Small intestine (tissue), 7 donors: ENCODE data around the gene FPR2. TPM values are rescaled to one million over a fixed set of nuclear protein-coding genes. Genes with fewer than 3 reads are reported as not detected.
A peak's percentile ranks its signal among the peaks of the same experiment; 100 is the strongest.
"Not testable (repeated sequence)": the region's sequence is repeated elsewhere in the genome, so short reads cannot be mapped to it uniquely, and the experiment has no call there.

ENCODE experiments used
- DNase-seq, 2 donors: peaks; one replicate each; pipeline versions ENCODE4 v3.0.0 to v3.0.0-alpha.2; 2013
- FAIRE-seq: peaks from 2 replicates; lab custom pipeline; 2012; peaks lifted over from hg19 to GRCh38; lab: Jason Lieb, UNC
- H3K27ac ChIP-seq, 3 donors: one replicate each; pipeline ENCODE4 v1.5.1; 2013; ENCODE audit warnings: low read length in 2 of 3, mild to moderate bottlenecking in 2 of 3, control low read depth in 1 of 3, inconsistent platforms in 1 of 3, low read depth in 1 of 3, moderate library complexity in 1 of 3
- H3K27me3 ChIP-seq, 3 donors: one replicate each; pipeline ENCODE4 v1.6.1; 2013; ENCODE audit warnings: low read length in 3 of 3, inconsistent platforms in 1 of 3; ENCODE audit not compliant: control insufficient read depth in 3 of 3, insufficient read depth in 3 of 3
- H3K36me3 ChIP-seq, 3 donors: one replicate each; pipeline ENCODE4 v1.6.1; 2013; ENCODE audit warnings: low read length in 3 of 3, inconsistent platforms in 1 of 3, low read depth in 1 of 3, mild to moderate bottlenecking in 1 of 3, moderate library complexity in 1 of 3; ENCODE audit not compliant: control insufficient read depth in 3 of 3, insufficient read depth in 2 of 3
- H3K4me1 ChIP-seq, 3 donors: one replicate each; pipeline ENCODE4 v1.6.1; 2013; ENCODE audit warnings: low read length in 2 of 3, inconsistent platforms in 1 of 3, low read depth in 1 of 3, mild to moderate bottlenecking in 1 of 3, moderate library complexity in 1 of 3; ENCODE audit not compliant: control insufficient read depth in 3 of 3, insufficient read depth in 2 of 3
- H3K4me3 ChIP-seq, 3 donors: one replicate each; pipeline ENCODE4 v1.5.1; 2013; ENCODE audit warnings: low read length in 3 of 3, control low read depth in 1 of 3, inconsistent platforms in 1 of 3, low read depth in 1 of 3, mild to moderate bottlenecking in 1 of 3, moderate library complexity in 1 of 3
- H3K9me3 ChIP-seq, 2 donors: one replicate each; pipeline ENCODE4 v1.6.1; 2013; ENCODE audit warnings: low read depth in 1 of 2, low read length in 1 of 2; ENCODE audit not compliant: control insufficient read depth in 2 of 2, insufficient read depth in 1 of 2
- WGBS, 3 donors: extraction: QIAGEN DNeasy Blood & Tissue Kit; methylation state at CpG; one replicate each; pipeline ENCODE4 v1.1.7; 2013; 5-methylcytosine and 5-hydroxymethylcytosine counted together
- polyA plus RNA-seq, 4 donors: library from polyadenylated mRNA; stranded (reverse) in 3 of 4; unstranded in 1 of 4; fragments of 200-250 nt in 3 of 4; fragments of 120-200 nt in 1 of 4; gene quantifications; one replicate each; pipeline versions ENCODE4 v1.2.1 to v1.2.3, GENCODE V29; 2013
- donor health status: healthy with polysubstance abuse.
- donor health status: control.
- donor health status: control.
- donor health status: Bipolar disorder and iron deficiency.
- donor health status: healthy.

The FPR2 gene
- polyA plus RNA-seq, 4 donors, result 0.04 to 2.6 (median 1.8) TPM; not detected in 1

GRCh38 chr19:51766461-51766860 lies 5.5 kb downstream of the FPR2 start:
- no peaks in the 10 kb centered on the region for H3K36me3 ChIP-seq
- no peak for DNase-seq
- no peaks in the 10 kb centered on the region for H3K4me1 ChIP-seq
- H3K27me3 ChIP-seq, result no peaks in the 10 kb centered on the region
- FAIRE-seq, result no peak
- H3K9me3 ChIP-seq, result no peaks in the 10 kb centered on the region
- whole genome bisulfite sequencing, 3 donors, result 66 to 73% (median 69%) methylated on average over 5 of the region's 5 CpGs
- no peak overlapping the region for H3K4me3 ChIP-seq
- no peak overlapping the region for H3K27ac ChIP-seq

GRCh38 chr19:51771376-51772130 lies 10.6 kb downstream of the FPR2 start:
- Histone ChIP-seq H3K4me1 (no peaks in the 10 kb centered on the region), H3K36me3 (no peaks in the 10 kb centered on the region), H3K27me3 (no peaks in the 10 kb centered on the region), H3K27ac (peak overlapping the region in 1 of 3 donors; percentile 29), H3K4me3 (no peak overlapping the region), H3K9me3 (no peaks in the 10 kb centered on the region)
- DNase-seq, result no peak
- FAIRE-seq, result no peak
- 37 to 65% (median 62%) methylated on average over 10 of the region's 10 CpGs for WGBS, 3 donors

- no peak for DNase-seq
- Histone ChIP-seq H3K36me3 (no peaks in the 10 kb centered on the region), H3K4me3 (no peak overlapping the region), H3K4me1 (no peaks in the 10 kb centered on the region), H3K27ac (no peak overlapping the region), H3K27me3 (no peaks in the 10 kb centered on the region), H3K9me3 (no peaks in the 10 kb centered on the region)
- FAIRE-seq, result no peak
- 50 to 62% (median 57%) methylated on average over 6 of the region's 6 CpGs for WGBS, 3 donors
Observed at GRCh38 chr19:51772977-51773376, 12.0 kb downstream of the FPR2 start.

GRCh38 chr19:51776561-51776960 lies 15.6 kb downstream of the FPR2 start:
- H3K4me1 ChIP-seq, H3K36me3 ChIP-seq, FAIRE-seq, H3K27ac ChIP-seq, H3K4me3 ChIP-seq, DNase-seq, H3K27me3 ChIP-seq, H3K9me3 ChIP-seq: not testable (repeated sequence)
- 85 to 93% (median 92%) methylated on average over 1 of the region's 1 CpG for WGBS, 3 donors

GRCh38 chr19:51777570-51778462 lies 16.8 kb downstream of the FPR2 start:
- H3K4me3 ChIP-seq, result no peak overlapping the region
- H3K27me3 ChIP-seq, result no peaks in the 10 kb centered on the region
- H3K27ac ChIP-seq, result no peak overlapping the region
- H3K4me1 ChIP-seq, result no peaks in the 10 kb centered on the region
- H3K36me3 ChIP-seq, result no peaks in the 10 kb centered on the region
- no peaks in the 10 kb centered on the region for H3K9me3 ChIP-seq
- DNase-seq (peak; percentile 60 to 85), FAIRE-seq (no peak)
- WGBS, 3 donors, result 33 to 41% (median 34%) methylated on average over 23 of the region's 23 CpGs

- Histone ChIP-seq H3K36me3 (no peaks in the 10 kb centered on the region), H3K4me1 (no peaks in the 10 kb centered on the region), H3K4me3 (no peak overlapping the region), H3K9me3 (no peaks in the 10 kb centered on the region), H3K27ac (no peak overlapping the region), H3K27me3 (no peaks in the 10 kb centered on the region)
- 71 to 78% (median 75%) methylated on average over 1 of the region's 1 CpG for WGBS, 3 donors
- FAIRE-seq, result no peak
- DNase-seq, result no peak
Observed at GRCh38 chr19:51779181-51779580, 18.2 kb downstream of the FPR2 start.

- H3K36me3 ChIP-seq, result no peaks in the 10 kb centered on the region
- no peak overlapping the region for H3K4me3 ChIP-seq
- no peaks in the 10 kb centered on the region for H3K9me3 ChIP-seq
- H3K4me1 ChIP-seq, result no peaks in the 10 kb centered on the region
- FAIRE-seq, result no peak
- no peak overlapping the region for H3K27ac ChIP-seq
- WGBS, 3 donors, result 34 to 53% (median 53%) methylated on average over 2 of the region's 2 CpGs
- no peaks in the 10 kb centered on the region for H3K27me3 ChIP-seq
- no peak for DNase-seq
Observed at GRCh38 chr19:51779703-51780102, 18.7 kb downstream of the FPR2 start.

GRCh38 chr19:51780270-51780669 lies 19.3 kb downstream of the FPR2 start:
- FAIRE-seq, result no peak
- no peaks in the 10 kb centered on the region for H3K9me3 ChIP-seq
- H3K27me3 ChIP-seq, result no peaks in the 10 kb centered on the region
- no peak overlapping the region for H3K27ac ChIP-seq
- no peaks in the 10 kb centered on the region for H3K4me1 ChIP-seq
- no peak overlapping the region for H3K4me3 ChIP-seq
- no peak for DNase-seq
- no peaks in the 10 kb centered on the region for H3K36me3 ChIP-seq
- WGBS, 3 donors, result 41 to 59% (median 50%) methylated on average over 2 of the region's 2 CpGs
